GM18520 (cell line): ENCODE results near the gene PRRG2.

Source experiments
- ATAC-seq: cut with Tn5 transposase; IDR thresholded peaks from one replicate; pipeline ENCODE4 v1.9.1; 2021; ENCODE audit not compliant: unreplicated experiment

Gene PRRG2

GRCh38 chr19:49636233-49636932 is 55.3 kb downstream of the PRRG2 start:
- no peak for ATAC-seq

- ATAC-seq, result no peak
These were observed 57.0 kb downstream of the PRRG2 start for GRCh38 chr19:49637821-49638738.

- no peak for ATAC-seq
These were observed 58.4 kb downstream of the PRRG2 start for GRCh38 chr19:49639401-49640112.

GRCh38 chr19:49640113-49640898 is 59.2 kb downstream of the PRRG2 start, which contains the start of gene RRAS:
Gene RRAS (minus strand): TSS chr19:49640143. CDS start chr19:49640098, 45 bp downstream.
- ATAC-seq, result peak; percentile 45
